Neuronal stem cell (in vitro differentiated cells): ENCODE data around the gene DSTYK.
"Not testable (repeated sequence)": the region's sequence is repeated elsewhere in the genome, so short reads cannot be mapped to it uniquely, and the experiment has no call there.

Source experiments
- DNase-seq: peaks from one replicate; pipeline ENCODE4 v3.0.0-alpha.2; 2013; ENCODE audit warnings: low spot score
- H2AFZ ChIP-seq: one replicate; pipeline ENCODE4 v1.6.1; 2013; ENCODE audit warnings: mild to moderate bottlenecking, low read length, inconsistent platforms
- H2AK5ac ChIP-seq: 2 replicates; pipeline ENCODE4 v1.6.1; 2013; ENCODE audit warnings: low read depth, mild to moderate bottlenecking, inconsistent platforms, low read length, moderate library complexity, mixed read lengths
- H2BK120ac ChIP-seq: 2 replicates; pipeline ENCODE4 v1.6.1; 2013; ENCODE audit warnings: low read depth, mild to moderate bottlenecking, inconsistent platforms, low read length, moderate library complexity, mixed read lengths
- H2BK12ac ChIP-seq: one replicate; pipeline ENCODE4 v1.6.1; 2013; ENCODE audit warnings: low read length, inconsistent platforms
- H2BK15ac ChIP-seq: 2 replicates; pipeline ENCODE4 v1.6.1; 2013; ENCODE audit warnings: mild to moderate bottlenecking, low read length, inconsistent platforms, mixed read lengths
- H2BK5ac ChIP-seq: one replicate; pipeline ENCODE4 v1.6.1; 2013; ENCODE audit warnings: inconsistent platforms, mild to moderate bottlenecking, low read length, moderate library complexity
- H3K14ac ChIP-seq: one replicate; pipeline ENCODE4 v1.6.1; 2013; ENCODE audit warnings: low read length, inconsistent platforms
- H3K18ac ChIP-seq: 2 replicates; pipeline ENCODE4 v1.6.1; 2013; ENCODE audit warnings: low read length, inconsistent platforms
- H3K23ac ChIP-seq: 2 replicates; pipeline ENCODE4 v1.6.1; 2013; ENCODE audit warnings: low read depth, mild to moderate bottlenecking, mixed read lengths, low read length, inconsistent platforms; ENCODE audit not compliant: poor library complexity
- H3K27ac ChIP-seq: replicated peaks from 3 replicates; pipeline ENCODE4 v1.5.1; 2013; ENCODE audit warnings: low read length, inconsistent platforms
- H3K27me3 ChIP-seq, 3 experiments: 2 replicates each; pipeline ENCODE4 v1.6.1; 2013; ENCODE audit warnings: low read length in 3 of 3, mild to moderate bottlenecking in 2 of 3, inconsistent platforms in 1 of 3, low read depth in 1 of 3, mixed read lengths in 1 of 3, moderate library complexity in 1 of 3; ENCODE audit not compliant: control insufficient read depth in 3 of 3, insufficient read depth in 3 of 3
- H3K36me3 ChIP-seq, 2 donors: replicated peaks in 1 of 2; 2 replicates each; pipeline ENCODE4 v1.6.1; 2013; ENCODE audit warnings: low read length in 2 of 2; ENCODE audit not compliant: control insufficient read depth in 2 of 2, insufficient read depth in 2 of 2
- H3K4ac ChIP-seq: 2 replicates; pipeline ENCODE4 v1.6.1; 2013; ENCODE audit warnings: inconsistent platforms, mild to moderate bottlenecking, low read length, moderate library complexity
- H3K4me1 ChIP-seq, 2 donors: 1 replicate in 1 of 2; 2 replicates in 1 of 2; pipeline ENCODE4 v1.6.1; 2013; ENCODE audit warnings: low read length in 2 of 2, low read depth in 1 of 2; ENCODE audit not compliant: control insufficient read depth in 2 of 2, insufficient read depth in 1 of 2
- H3K4me2 ChIP-seq: one replicate; pipeline ENCODE4 v1.6.1; 2013; ENCODE audit warnings: mild to moderate bottlenecking, low read length, inconsistent platforms; ENCODE audit not compliant: insufficient read depth, poor library complexity, severe bottlenecking
- H3K4me3 ChIP-seq, 2 donors: 2 replicates each; pipeline ENCODE4 v1.5.1; 2013; ENCODE audit warnings: low read length in 2 of 2, mild to moderate bottlenecking in 2 of 2, inconsistent platforms in 1 of 2, moderate library complexity in 1 of 2
- H3K79me1 ChIP-seq: one replicate; pipeline ENCODE4 v1.6.1; 2013; ENCODE audit warnings: low read depth, mild to moderate bottlenecking, inconsistent platforms, low read length, moderate library complexity
- H3K9ac ChIP-seq: one replicate; pipeline ENCODE4 v1.6.1; 2013; ENCODE audit warnings: mild to moderate bottlenecking, low read depth, low read length, inconsistent platforms; ENCODE audit not compliant: poor library complexity
- H3K9me3 ChIP-seq, 2 donors: replicated peaks in 1 of 2; 2 replicates each; pipeline versions ENCODE3 to v1.6.1; 2013; ENCODE audit warnings: low read length in 2 of 2, mild to moderate bottlenecking in 2 of 2, inconsistent platforms in 1 of 2, low read depth in 1 of 2, mixed read lengths in 1 of 2, moderate library complexity in 1 of 2; ENCODE audit not compliant: control insufficient read depth in 2 of 2, insufficient read depth in 1 of 2
- H4K8ac ChIP-seq: one replicate; pipeline ENCODE4 v1.6.1; 2013; ENCODE audit warnings: low read depth, mild to moderate bottlenecking, inconsistent platforms, low read length, moderate library complexity
- H4K91ac ChIP-seq: one replicate; pipeline ENCODE4 v1.6.1; 2013; ENCODE audit warnings: low read length, low read depth, mild to moderate bottlenecking, inconsistent platforms; ENCODE audit not compliant: poor library complexity
- WGBS, 2 donors: extraction: QIAGEN DNeasy Blood & Tissue Kit; methylation state at CpG; one replicate each; pipeline ENCODE4 v1.1.7; 2013; ENCODE audit warnings: missing lambda C conversion rate in 2 of 2, mixed read lengths in 1 of 2; ENCODE audit not compliant: insufficient read length in 2 of 2, insufficient replicate concordance in 1 of 2; ENCODE audit errors: extremely low coverage in 2 of 2; 5-methylcytosine and 5-hydroxymethylcytosine counted together

The DSTYK gene

DNA sequence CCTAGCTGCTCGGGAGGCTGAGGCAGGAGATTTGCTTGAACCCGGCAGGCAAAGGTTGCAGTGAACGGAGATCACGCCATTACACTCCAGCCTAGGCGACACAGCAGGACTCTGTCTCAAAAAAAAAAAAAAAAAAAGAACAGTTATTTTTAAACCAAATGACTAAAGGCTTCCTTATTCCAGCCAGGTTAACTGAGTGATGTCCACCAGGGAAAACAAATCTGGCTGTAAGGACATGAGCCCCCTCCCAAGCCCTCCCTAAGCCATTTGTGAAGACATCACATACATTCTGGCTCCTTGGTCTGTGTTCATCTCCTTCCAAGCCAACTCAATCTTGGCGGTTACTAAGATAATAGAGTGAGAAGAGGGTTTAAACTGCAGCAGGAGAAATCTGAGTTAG lies 24.4 kb upstream of the DSTYK start:
- Histone ChIP-seq H2BK120ac (no peak overlapping the region), H2AK5ac (no peak overlapping the region), H3K27ac (no peak overlapping the region), H2AFZ (no peak overlapping the region), H3K4me1 (peaks cover 0 to 1% of the 10 kb centered on the region in 2 donors), H3K36me3 (peaks cover 0 to 2% of the 10 kb centered on the region in 2 donors), H4K8ac (no peak overlapping the region), H2BK15ac (no peak overlapping the region), H3K4me3 (no peak overlapping the region), H3K27me3 (no peaks in the 10 kb centered on the region), H3K79me1 (peaks cover 2% of the 10 kb centered on the region), H3K23ac (no peak overlapping the region), H3K9ac (no peak overlapping the region), H3K9me3 (no peaks in the 10 kb centered on the region), H3K14ac (no peak overlapping the region), H4K91ac (no peak overlapping the region), H3K18ac (no peak overlapping the region), H2BK5ac (no peak overlapping the region), H2BK12ac (no peak overlapping the region), H3K4me2 (no peak overlapping the region), H3K4ac (no peak overlapping the region)
- WGBS, 2 donors: no CpG with 5 or more reads among the region's 6 CpGs
- no peak for DNase-seq

DNA sequence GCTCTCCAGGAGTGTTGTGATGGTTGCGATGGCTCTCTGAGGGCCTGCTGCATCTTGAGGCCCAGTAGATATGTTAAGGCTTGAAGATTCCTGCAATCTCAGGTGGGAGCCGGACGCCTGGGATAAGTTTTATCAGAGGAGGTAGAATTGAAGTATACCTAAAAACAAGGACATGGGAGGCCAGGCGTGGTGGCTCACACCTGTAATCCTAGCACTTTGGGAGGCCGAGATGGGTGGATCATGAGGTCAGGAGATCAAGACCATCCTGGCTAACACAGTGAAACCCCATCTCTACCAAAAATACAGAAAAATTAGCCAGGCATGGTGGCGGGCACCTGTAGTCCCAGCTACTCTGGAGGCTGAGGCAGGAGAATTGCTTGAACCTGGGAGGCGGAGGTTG lies 22.5 kb upstream of the DSTYK start:
- H3K27me3 ChIP-seq, DNase-seq, H3K79me1 ChIP-seq, H3K23ac ChIP-seq, H3K36me3 ChIP-seq, H2BK120ac ChIP-seq, H3K4me3 ChIP-seq, H3K27ac ChIP-seq, H2AK5ac ChIP-seq, H3K4me2 ChIP-seq, H3K4me1 ChIP-seq, H2BK12ac ChIP-seq, H4K8ac ChIP-seq, H3K18ac ChIP-seq, H3K14ac ChIP-seq, H3K9ac ChIP-seq, H3K4ac ChIP-seq, H2AFZ ChIP-seq, H3K9me3 ChIP-seq, H4K91ac ChIP-seq, H2BK15ac ChIP-seq, H2BK5ac ChIP-seq: not testable (repeated sequence)
- WGBS, 2 donors: no CpG with 5 or more reads among the region's 7 CpGs

DNA sequence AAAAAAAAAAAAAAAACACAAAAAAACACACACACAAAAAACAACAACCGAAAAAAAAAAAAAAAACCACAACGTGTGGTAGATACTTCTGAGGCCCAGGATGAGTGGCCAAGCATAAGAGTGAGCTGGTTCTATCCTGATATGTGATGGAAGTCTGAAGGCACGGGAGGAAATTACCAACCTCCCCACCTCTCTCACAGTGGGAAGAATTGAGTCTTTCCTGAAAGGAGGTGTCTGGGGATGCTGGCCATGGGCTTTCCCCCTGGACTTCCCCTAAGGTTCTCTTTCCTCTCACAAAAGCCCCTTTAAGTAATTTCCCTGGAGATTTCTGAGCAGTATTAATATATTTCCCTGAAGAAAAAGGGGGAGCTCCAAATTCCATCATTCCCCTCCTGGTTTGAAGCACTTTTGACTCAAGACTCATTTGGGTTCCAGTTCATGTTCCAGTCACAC lies 21.5 kb upstream of the DSTYK start:
- Histone ChIP-seq H3K4me2 (no peak overlapping the region), H3K36me3 (peaks cover 0 to 4% of the 10 kb centered on the region in 2 donors), H3K79me1 (peaks cover 2% of the 10 kb centered on the region), H3K9ac (no peak overlapping the region), H2BK12ac (no peak overlapping the region), H3K27ac (no peak overlapping the region), H2BK120ac (no peak overlapping the region), H3K4me3 (no peak overlapping the region), H3K18ac (no peak overlapping the region), H3K4ac (no peak overlapping the region), H3K14ac (no peak overlapping the region), H2AFZ (no peak overlapping the region), H3K4me1 (peaks cover 6% of the 10 kb centered on the region in 2 donors), H4K8ac (no peak overlapping the region), H3K27me3 (peaks cover 0 to 7% (median 0%) of the 10 kb centered on the region in 3 experiments), H2AK5ac (no peak overlapping the region), H3K9me3 (no peaks in the 10 kb centered on the region), H4K91ac (no peak overlapping the region), H3K23ac (no peak overlapping the region), H2BK15ac (no peak overlapping the region), H2BK5ac (no peak overlapping the region)
- WGBS, 2 donors: 100% methylated on average over 1 of the region's 3 CpGs; no CpG with 5 or more reads in 1 of the 2 donors
- DNase-seq: no peak

GRCh38 chr1:205232127-205232820 lies 20.8 kb upstream of the DSTYK start:
- Histone ChIP-seq H3K9me3 (no peaks in the 10 kb centered on the region), H3K23ac (no peak overlapping the region), H3K36me3 (peaks cover 0 to 4% of the 10 kb centered on the region in 2 donors), H2BK5ac (no peak overlapping the region), H2AK5ac (no peak overlapping the region), H2BK12ac (no peak overlapping the region), H4K91ac (no peak overlapping the region), H3K4me3 (no peak overlapping the region), H3K4ac (no peak overlapping the region), H3K14ac (no peak overlapping the region), H3K79me1 (peaks cover 2% of the 10 kb centered on the region), H3K27me3 (peaks cover 0 to 7% (median 0%) of the 10 kb centered on the region in 3 experiments), H3K9ac (no peak overlapping the region), H3K4me1 (peaks cover 6 to 7% of the 10 kb centered on the region in 2 donors), H2BK120ac (no peak overlapping the region), H3K18ac (no peak overlapping the region), H2AFZ (no peak overlapping the region), H3K27ac (no peak overlapping the region), H4K8ac (no peak overlapping the region), H2BK15ac (no peak overlapping the region), H3K4me2 (no peak overlapping the region)
- no CpG with 5 or more reads among the region's 7 CpGs for WGBS, 2 donors
- DNase-seq: no peak
